DOHH2 (cell line): ENCODE data around the gene FNDC3B.

Experiments
- H3F3A ChIP-seq: fragments of 200-600 bp; sonication (generic), shearing (Covaris generic); 2 replicates; pipeline ENCODE4 v1.6.0; 2016; ENCODE audit warnings: antibody characterized with exemption, mild to moderate bottlenecking; ENCODE audit not compliant: control insufficient read depth, insufficient read depth
- H3K27ac ChIP-seq: fragments of 200-600 bp; sonication (generic); 2 replicates; pipeline ENCODE4 v1.5.1; 2014; ENCODE audit warnings: low read depth, mild to moderate bottlenecking, low read length, moderate library complexity
- H3K27me3 ChIP-seq: fragments of 200-600 bp; sonication (generic); 2 replicates; pipeline ENCODE4 v1.6.1; 2014; ENCODE audit warnings: mild to moderate bottlenecking, low read length, mixed read lengths; ENCODE audit not compliant: control insufficient read depth
- H3K36me3 ChIP-seq: fragments of 200-600 bp; sonication (generic); 2 replicates; pipeline ENCODE4 v1.6.1; 2014; ENCODE audit warnings: mild to moderate bottlenecking, low read length, moderate library complexity, mixed read lengths; ENCODE audit not compliant: control insufficient read depth
- H3K4me1 ChIP-seq: fragments of 200-600 bp; sonication (generic); 2 replicates; pipeline ENCODE4 v1.6.1; 2014; ENCODE audit warnings: mild to moderate bottlenecking, low read length, mixed read lengths; ENCODE audit not compliant: control insufficient read depth
- H3K4me2 ChIP-seq: fragments of 200-600 bp; sonication (generic); 2 replicates; pipeline ENCODE4 v1.6.0; 2014; ENCODE audit warnings: mild to moderate bottlenecking, low read length, moderate library complexity
- H3K4me3 ChIP-seq: fragments of 200-600 bp; sonication (generic); 2 replicates; pipeline ENCODE4 v1.5.1; 2014; ENCODE audit warnings: mild to moderate bottlenecking, low read length, mixed read lengths
- H3K79me2 ChIP-seq: fragments of 200-600 bp; sonication (generic); 2 replicates; pipeline ENCODE4 v1.6.1; 2014; ENCODE audit warnings: mild to moderate bottlenecking, low read length, mixed read lengths; ENCODE audit not compliant: control insufficient read depth
- H3K9me2 ChIP-seq: fragments of 200-600 bp; sonication (generic); replicated peaks from 2 replicates; pipeline ENCODE4 v1.6.1; 2014; ENCODE audit warnings: mild to moderate bottlenecking, low read length, mixed read lengths; ENCODE audit not compliant: control insufficient read depth
- H3K9me3 ChIP-seq: fragments of 200-600 bp; sonication (generic); 2 replicates; pipeline ENCODE4 v1.6.1; 2014; ENCODE audit warnings: antibody characterized with exemption, low read length, mixed read lengths; ENCODE audit not compliant: control insufficient read depth, insufficient read depth
- H4K20me1 ChIP-seq: fragments of 200-600 bp; sonication (generic); 2 replicates; pipeline ENCODE4 v1.6.0; 2014; ENCODE audit warnings: low read depth, mild to moderate bottlenecking, antibody characterized with exemption, low read length, moderate library complexity; ENCODE audit not compliant: control insufficient read depth, insufficient read depth
- EZH2phosphoT487 ChIP-seq: fragments of 200-600 bp; sonication (generic); IDR thresholded peaks from 2 replicates; pipeline ENCODE4 v1.6.1; 2017; ENCODE audit warnings: borderline replicate concordance, mild to moderate bottlenecking, antibody characterized with exemption, low read length, moderate library complexity, mixed read lengths
- TF ChIP-seq, protein P1 (sequence below): fragments of 200-600 bp; sonication (generic); IDR thresholded peaks from one replicate; pipeline ENCODE4 v1.5.1; 2014; ENCODE audit warnings: antibody characterized with exemption, mild to moderate bottlenecking, low read depth, low read length; ENCODE audit not compliant: poor library complexity, severe bottlenecking

Gene FNDC3B

DNA sequence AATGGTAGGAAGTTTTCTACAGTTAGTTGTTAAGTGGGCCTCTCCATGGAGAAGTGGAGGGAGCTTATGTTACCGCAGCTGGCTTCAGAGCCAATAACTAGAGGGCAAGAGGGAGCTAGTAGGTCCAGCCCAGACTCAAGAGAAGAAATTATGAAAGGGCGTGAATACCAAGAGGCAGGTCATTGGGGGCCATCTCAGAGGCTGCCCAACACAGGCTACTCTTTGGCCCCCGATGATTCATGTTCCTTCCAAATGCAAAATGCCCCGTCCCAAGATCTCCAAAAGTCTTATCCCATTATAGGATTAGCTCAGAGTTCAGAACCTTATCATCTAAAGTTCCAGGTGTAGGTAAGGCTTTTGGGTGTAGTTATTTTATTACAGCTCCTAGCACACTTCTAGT lies 94.5 kb downstream of the FNDC3B start:
- H3K9me3 ChIP-seq, result no peaks in the 10 kb centered on the region
- H3F3A ChIP-seq, result no peaks in the 10 kb centered on the region
- no peak overlapping the region for H3K4me2 ChIP-seq
- peaks cover 7% of the 10 kb centered on the region for H3K4me1 ChIP-seq
- H4K20me1 ChIP-seq, result no peaks in the 10 kb centered on the region
- H3K27me3 ChIP-seq, result no peaks in the 10 kb centered on the region
- H3K4me3 ChIP-seq, result no peak overlapping the region
- H3K36me3 ChIP-seq, result no peaks in the 10 kb centered on the region
- H3K9me2 ChIP-seq, result no peaks in the 10 kb centered on the region
- H3K79me2 ChIP-seq, result no peaks in the 10 kb centered on the region
- TF ChIP-seq, protein P1, sequence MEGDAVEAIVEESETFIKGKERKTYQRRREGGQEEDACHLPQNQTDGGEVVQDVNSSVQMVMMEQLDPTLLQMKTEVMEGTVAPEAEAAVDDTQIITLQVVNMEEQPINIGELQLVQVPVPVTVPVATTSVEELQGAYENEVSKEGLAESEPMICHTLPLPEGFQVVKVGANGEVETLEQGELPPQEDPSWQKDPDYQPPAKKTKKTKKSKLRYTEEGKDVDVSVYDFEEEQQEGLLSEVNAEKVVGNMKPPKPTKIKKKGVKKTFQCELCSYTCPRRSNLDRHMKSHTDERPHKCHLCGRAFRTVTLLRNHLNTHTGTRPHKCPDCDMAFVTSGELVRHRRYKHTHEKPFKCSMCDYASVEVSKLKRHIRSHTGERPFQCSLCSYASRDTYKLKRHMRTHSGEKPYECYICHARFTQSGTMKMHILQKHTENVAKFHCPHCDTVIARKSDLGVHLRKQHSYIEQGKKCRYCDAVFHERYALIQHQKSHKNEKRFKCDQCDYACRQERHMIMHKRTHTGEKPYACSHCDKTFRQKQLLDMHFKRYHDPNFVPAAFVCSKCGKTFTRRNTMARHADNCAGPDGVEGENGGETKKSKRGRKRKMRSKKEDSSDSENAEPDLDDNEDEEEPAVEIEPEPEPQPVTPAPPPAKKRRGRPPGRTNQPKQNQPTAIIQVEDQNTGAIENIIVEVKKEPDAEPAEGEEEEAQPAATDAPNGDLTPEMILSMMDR, result no peak
- TF ChIP-seq EZH2phosphoT487, result no peak
- H3K27ac ChIP-seq, result no peak overlapping the region

DNA sequence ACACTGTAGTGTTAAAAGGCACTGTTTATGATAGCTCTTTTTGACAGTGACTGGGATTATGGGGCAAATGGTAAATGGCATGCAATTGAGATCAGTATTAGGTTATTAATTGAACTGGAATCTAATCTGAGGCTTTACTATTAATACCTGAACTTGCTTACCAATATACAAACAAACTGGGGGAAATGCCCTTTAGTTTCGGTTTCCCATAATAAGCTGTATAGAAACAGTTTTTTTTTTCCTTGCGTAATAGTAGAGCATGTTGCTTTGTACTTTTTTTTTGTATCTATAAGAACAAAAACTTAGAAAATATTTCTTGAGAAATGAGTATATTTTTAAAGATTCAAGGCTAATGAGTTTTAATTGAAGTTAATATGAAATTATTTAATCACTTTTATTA lies 95.0 kb downstream of the FNDC3B start:
- Histone ChIP-seq H3K4me3 (no peak overlapping the region), H3F3A (no peaks in the 10 kb centered on the region), H4K20me1 (no peaks in the 10 kb centered on the region), H3K9me2 (no peaks in the 10 kb centered on the region), H3K4me1 (peaks cover 12% of the 10 kb centered on the region), H3K9me3 (no peaks in the 10 kb centered on the region), H3K27ac (no peak overlapping the region), H3K36me3 (no peaks in the 10 kb centered on the region), H3K4me2 (no peak overlapping the region), H3K79me2 (no peaks in the 10 kb centered on the region), H3K27me3 (no peaks in the 10 kb centered on the region)
- TF ChIP-seq, protein P1, result no peak
- TF ChIP-seq EZH2phosphoT487, result no peak

DNA sequence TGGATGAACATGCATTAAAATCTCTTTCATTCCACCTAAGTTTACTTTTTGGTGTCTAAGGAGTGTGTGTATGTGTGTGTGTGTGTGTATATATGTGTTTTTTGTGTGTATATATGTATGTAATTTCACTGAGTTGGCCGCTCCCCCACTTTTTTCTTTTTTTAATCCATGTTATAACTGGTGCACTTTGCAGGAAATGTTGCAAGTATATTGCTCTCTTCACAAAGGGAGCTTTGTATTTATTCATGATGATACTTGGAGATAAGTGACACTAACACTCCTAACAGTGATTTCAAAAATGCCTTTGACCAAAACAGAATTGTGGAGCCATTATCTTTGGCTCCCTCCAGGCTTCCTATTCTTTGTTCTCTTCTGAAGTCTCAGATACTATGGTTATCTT lies 95.8 kb downstream of the FNDC3B start:
- no peak overlapping the region for H3K27ac ChIP-seq
- no peak overlapping the region for H3K4me3 ChIP-seq
- no peaks in the 10 kb centered on the region for H3K9me2 ChIP-seq
- no peaks in the 10 kb centered on the region for H3K9me3 ChIP-seq
- no peaks in the 10 kb centered on the region for H3F3A ChIP-seq
- peaks cover 12% of the 10 kb centered on the region for H3K4me1 ChIP-seq
- H3K4me2 ChIP-seq, result no peak overlapping the region
- no peaks in the 10 kb centered on the region for H3K36me3 ChIP-seq
- no peaks in the 10 kb centered on the region for H4K20me1 ChIP-seq
- no peaks in the 10 kb centered on the region for H3K79me2 ChIP-seq
- no peak for TF ChIP-seq EZH2phosphoT487
- TF ChIP-seq, protein P1, result no peak
- no peaks in the 10 kb centered on the region for H3K27me3 ChIP-seq

DNA sequence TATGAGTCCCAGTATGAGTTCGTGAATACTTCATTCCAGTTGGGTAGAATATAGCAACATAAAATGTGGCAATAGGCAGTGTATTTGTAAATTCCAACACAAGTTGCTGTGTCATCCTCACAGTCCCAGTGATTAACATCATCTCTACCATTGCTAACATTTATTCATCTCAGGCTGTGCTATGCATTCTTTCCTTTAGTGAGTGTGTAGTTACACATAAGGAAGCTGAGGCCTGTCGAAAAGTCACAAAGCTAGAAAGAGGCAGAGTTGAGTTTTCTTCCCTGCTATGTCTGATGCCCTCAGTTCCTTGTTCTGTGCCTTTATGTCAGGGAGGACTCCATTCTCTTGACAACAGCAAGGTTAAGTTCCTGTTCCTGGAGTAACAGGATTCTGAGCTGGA lies 96.4 kb downstream of the FNDC3B start:
- Histone ChIP-seq H3K9me3 (no peaks in the 10 kb centered on the region), H3K9me2 (no peaks in the 10 kb centered on the region), H3K79me2 (no peaks in the 10 kb centered on the region), H3K27ac (no peak overlapping the region), H4K20me1 (no peaks in the 10 kb centered on the region), H3K27me3 (no peaks in the 10 kb centered on the region), H3F3A (no peaks in the 10 kb centered on the region), H3K4me1 (peaks cover 12% of the 10 kb centered on the region), H3K4me2 (no peak overlapping the region), H3K36me3 (no peaks in the 10 kb centered on the region), H3K4me3 (no peak overlapping the region)
- TF ChIP-seq, protein P1, result no peak
- TF ChIP-seq EZH2phosphoT487, result no peak
